Glomerular endothelial cell (primary cell): ENCODE data around the gene PPHLN1. TPM values are rescaled to one million over a fixed set of nuclear protein-coding genes. Genes with fewer than 3 reads are reported as not detected.
"Not testable (repeated sequence)": the region's sequence is repeated elsewhere in the genome, so short reads cannot be mapped to it uniquely, and the experiment has no call there.

Experiments
- DNase-seq: peaks from one replicate; pipeline ENCODE4 v3.0.0-alpha.2; 2011; ENCODE audit warnings: low read depth, low spot score; ENCODE audit errors: extremely low read depth
- total RNA-seq: library from RNA; depleted of rRNA; stranded (reverse); fragments of >200 nt; gene quantifications from 2 replicates; pipeline ENCODE4 v1.2.3, GENCODE V29; 2015

PPHLN1 gene
- total RNA-seq, 1 donor from 2014 or later = 80.5 TPM

- DNase-seq = no peak
These were observed 38.7 kb downstream of the PPHLN1 start for GRCh38 chr12:42364692-42365091.

GRCh38 chr12:42365486-42365885 lies 39.5 kb downstream of the PPHLN1 start:
- DNase-seq = no peak

- no peak for DNase-seq
These were observed 44.0 kb downstream of the PPHLN1 start for GRCh38 chr12:42370013-42370412.

- peak; percentile 50 for DNase-seq
These were observed 46.3 kb downstream of the PPHLN1 start for GRCh38 chr12:42372154-42372791.

- no peak for DNase-seq
These were observed 47.7 kb downstream of the PPHLN1 start for GRCh38 chr12:42373669-42374068.

GRCh38 chr12:42380733-42381132 lies 54.8 kb downstream of the PPHLN1 start:
- DNase-seq = no peak

GRCh38 chr12:42382013-42382696 lies 56.2 kb downstream of the PPHLN1 start:
- no peak for DNase-seq

- DNase-seq = no peak
These were observed 59.4 kb downstream of the PPHLN1 start for GRCh38 chr12:42385326-42385841.

GRCh38 chr12:42386308-42386707 lies 60.3 kb downstream of the PPHLN1 start:
- no peak for DNase-seq

GRCh38 chr12:42388086-42388485 lies 62.1 kb downstream of the PPHLN1 start:
- not testable (repeated sequence) for DNase-seq

- no peak for DNase-seq
These were observed 68.5 kb downstream of the PPHLN1 start for GRCh38 chr12:42394429-42394828.

GRCh38 chr12:42396473-42397259 lies 70.7 kb downstream of the PPHLN1 start:
- DNase-seq = no peak

GRCh38 chr12:42402821-42403411 lies 76.9 kb downstream of the PPHLN1 start:
- DNase-seq = no peak

- DNase-seq = no peak
These were observed 81.3 kb downstream of the PPHLN1 start for GRCh38 chr12:42407306-42407705.

- DNase-seq = no peak
These were observed 83.5 kb downstream of the PPHLN1 start for GRCh38 chr12:42409471-42409870.

- DNase-seq = no peak
These were observed 84.4 kb downstream of the PPHLN1 start for GRCh38 chr12:42410340-42410739.

- no peak for DNase-seq
These were observed 94.4 kb downstream of the PPHLN1 start for GRCh38 chr12:42420395-42420794.

GRCh38 chr12:42421844-42422779 lies 96.1 kb downstream of the PPHLN1 start:
- peak; percentile 88 for DNase-seq

GRCh38 chr12:42422785-42423184 lies 96.8 kb downstream of the PPHLN1 start:
- DNase-seq = no peak

- DNase-seq = no peak
These were observed 100.8 kb downstream of the PPHLN1 start for GRCh38 chr12:42426746-42427145.
